Smooth muscle cell (in vitro differentiated cells): ENCODE results near the gene ROBO1. TPM values are rescaled to one million over a fixed set of nuclear protein-coding genes. Genes with fewer than 3 reads are reported as not detected.

Experiments used
- DNase-seq: peaks from one replicate; lab custom pipeline; 2025; ENCODE audit not compliant: unreplicated experiment; lab: John Stamatoyannopoulos, UW
- H2AFZ ChIP-seq: fragments of 200-600 bp; sonication (generic); 2 replicates; pipeline ENCODE4 v1.6.0; 2016; ENCODE audit warnings: antibody characterized with exemption, low read depth, mild to moderate bottlenecking
- H3F3A ChIP-seq: fragments of 200-600 bp; sonication (generic); 2 replicates; pipeline ENCODE4 v1.6.0; 2017; ENCODE audit warnings: antibody characterized with exemption, low read depth
- H3K27ac ChIP-seq: fragments of 200-600 bp; sonication (generic); 2 replicates; pipeline ENCODE4 v1.5.1; 2016; ENCODE audit warnings: low read depth, mild to moderate bottlenecking
- H3K27me3 ChIP-seq: fragments of 200-600 bp; sonication (generic); 2 replicates; pipeline ENCODE4 v1.6.1; 2016; ENCODE audit warnings: low read depth, mild to moderate bottlenecking
- H3K36me3 ChIP-seq: fragments of 200-600 bp; sonication (generic); 2 replicates; pipeline ENCODE4 v1.5.1; 2016; ENCODE audit warnings: low read depth
- H3K4me1 ChIP-seq: fragments of 200-600 bp; sonication (generic); 2 replicates; pipeline ENCODE4 v1.5.1; 2016; ENCODE audit warnings: low read depth
- H3K4me2 ChIP-seq: fragments of 200-600 bp; sonication (generic); 2 replicates; pipeline ENCODE4 v1.6.0; 2016; ENCODE audit warnings: mild to moderate bottlenecking
- H3K4me3 ChIP-seq: fragments of 200-600 bp; sonication (generic); 2 replicates; pipeline ENCODE4 v1.5.1; 2016; ENCODE audit warnings: mild to moderate bottlenecking
- H3K79me2 ChIP-seq: fragments of 200-600 bp; sonication (generic); 2 replicates; pipeline ENCODE4 v1.6.0; 2016; ENCODE audit warnings: low read depth, mild to moderate bottlenecking
- H3K9ac ChIP-seq: fragments of 200-600 bp; sonication (generic); 2 replicates; pipeline ENCODE4 v1.6.0; 2016; ENCODE audit warnings: low read depth
- H3K9me3 ChIP-seq: fragments of 200-600 bp; sonication (generic); replicated peaks from 2 replicates; pipeline ENCODE4 v1.5.1; 2016; ENCODE audit warnings: low read depth
- H4K20me1 ChIP-seq: fragments of 200-600 bp; sonication (generic); 2 replicates; pipeline ENCODE4 v1.6.0; 2016; ENCODE audit warnings: low read depth
- CTCF ChIP-seq: fragments of 200-600 bp; sonication (generic); IDR thresholded peaks from 2 replicates; pipeline ENCODE4 v1.5.1; 2017; ENCODE audit warnings: borderline replicate concordance, mild to moderate bottlenecking, antibody characterized with exemption; ENCODE audit not compliant: insufficient read depth, poor library complexity, severe bottlenecking
- WGBS: methylation state at CpG from one replicate; pipeline ENCODE4 v1.1.7; 2016; ENCODE audit warnings: low lambda C conversion rate; 5-methylcytosine and 5-hydroxymethylcytosine counted together
- polyA plus RNA-seq: library from polyadenylated mRNA; unstranded; fragments of >200 nt; fragmentation: Nextera tagmentation; extraction: Ambion mirVana; gene quantifications from 2 replicates; pipeline ENCODE4 v1.2.1, GENCODE V29; 2016
- total RNA-seq: library from RNA; depleted of rRNA; stranded (reverse); fragments of >200 nt; gene quantifications from 2 replicates; pipeline ENCODE4 v1.2.3, GENCODE V29; 2014

The ROBO1 gene
- total and polyA plus RNA-seq, 2 experiments from 2014 or later: 30.5 to 79.5 TPM

- H3K4me1 ChIP-seq: peaks cover 14% of the 10 kb centered on the region
- TF ChIP-seq CTCF: peak; percentile 91
- no peak for DNase-seq
These were observed 1122.0 kb downstream of the ROBO1 start for GRCh38 chr3:78645628-78646310.

DNA sequence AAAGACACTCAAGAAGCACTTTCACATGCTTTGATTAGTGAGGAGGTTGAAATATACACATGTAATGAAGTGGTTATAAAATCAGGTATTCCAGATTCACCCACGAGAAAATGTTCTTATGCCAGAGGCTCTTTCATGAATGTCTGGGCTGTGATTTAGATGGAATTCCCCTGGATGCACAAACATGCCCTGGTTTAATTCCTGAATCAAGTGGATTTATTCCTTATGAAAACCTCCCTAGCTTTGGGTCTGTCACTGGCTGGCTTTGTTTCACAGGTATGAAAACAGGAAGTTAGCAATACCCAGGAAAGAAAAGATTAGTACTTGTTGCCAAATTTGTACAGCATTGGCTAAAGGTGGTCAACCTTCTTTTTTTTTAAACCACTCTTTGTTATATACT lies 1123.0 kb downstream of the ROBO1 start:
- H4K20me1 ChIP-seq: no peaks in the 10 kb centered on the region
- WGBS: 64% methylated on average over 1 of the region's 1 CpG
- no peak for DNase-seq
- no peaks in the 10 kb centered on the region for H3K36me3 ChIP-seq
- H3K79me2 ChIP-seq: no peaks in the 10 kb centered on the region
- peak overlapping the region; percentile 2 for H3K4me2 ChIP-seq
- no peak for TF ChIP-seq CTCF
- no peak overlapping the region for H3K9ac ChIP-seq
- peaks cover 14% of the 10 kb centered on the region for H3K4me1 ChIP-seq
- no peak overlapping the region for H3K27ac ChIP-seq
- no peak overlapping the region for H3K4me3 ChIP-seq
- H3K9me3 ChIP-seq: no peaks in the 10 kb centered on the region
- H3K27me3 ChIP-seq: no peaks in the 10 kb centered on the region
- no peaks in the 10 kb centered on the region for H3F3A ChIP-seq
- H2AFZ ChIP-seq: no peak overlapping the region

More at GRCh38 chr3:78645628-78646310, 1122.0 kb downstream of the ROBO1 start:
- no peaks in the 10 kb centered on the region for H3K36me3 ChIP-seq
- H2AFZ ChIP-seq: no peak overlapping the region
- no peaks in the 10 kb centered on the region for H4K20me1 ChIP-seq
- H3K4me2 ChIP-seq: peak overlapping the region; percentile 55
- no peak overlapping the region for H3K27ac ChIP-seq
- WGBS: 52% methylated on average over 4 of the region's 4 CpGs
- no peak overlapping the region for H3K4me3 ChIP-seq
- H3K79me2 ChIP-seq: no peaks in the 10 kb centered on the region
- H3K27me3 ChIP-seq: no peaks in the 10 kb centered on the region
- H3K9ac ChIP-seq: no peak overlapping the region
- H3F3A ChIP-seq: no peaks in the 10 kb centered on the region
- H3K9me3 ChIP-seq: no peaks in the 10 kb centered on the region

GRCh38 chr3:78642226-78643035 lies 1125.4 kb downstream of the ROBO1 start:
- 51% methylated on average over 3 of the region's 3 CpGs for WGBS
- Histone ChIP-seq H2AFZ (no peak overlapping the region), H3K27me3 (no peaks in the 10 kb centered on the region), H3K4me1 (peaks cover 11% of the 10 kb centered on the region), H3K79me2 (no peaks in the 10 kb centered on the region), H3F3A (no peaks in the 10 kb centered on the region), H3K4me3 (no peak overlapping the region), H3K4me2 (no peak overlapping the region), H3K9me3 (no peaks in the 10 kb centered on the region), H3K9ac (no peak overlapping the region), H3K27ac (no peak overlapping the region), H4K20me1 (no peaks in the 10 kb centered on the region), H3K36me3 (no peaks in the 10 kb centered on the region)
- TF ChIP-seq CTCF: no peak
- DNase-seq: no peak
